HG03565 (cell line): ENCODE data around the gene CSGALNACT2.
"Not testable (repeated sequence)": the region's sequence is repeated elsewhere in the genome, so short reads cannot be mapped to it uniquely, and the experiment has no call there.

Experiments used
- ATAC-seq: cut with Tn5 transposase; IDR thresholded peaks from one replicate; pipeline ENCODE4 v1.9.1; 2021; ENCODE audit warnings: mild to moderate bottlenecking, moderate library complexity; ENCODE audit not compliant: unreplicated experiment

CSGALNACT2 gene

GRCh38 chr10:43214071-43214955 lies 76.1 kb downstream of the CSGALNACT2 start:
- no peak for ATAC-seq

GRCh38 chr10:43214956-43215561 lies 76.8 kb downstream of the CSGALNACT2 start:
- no peak for ATAC-seq

DNA sequence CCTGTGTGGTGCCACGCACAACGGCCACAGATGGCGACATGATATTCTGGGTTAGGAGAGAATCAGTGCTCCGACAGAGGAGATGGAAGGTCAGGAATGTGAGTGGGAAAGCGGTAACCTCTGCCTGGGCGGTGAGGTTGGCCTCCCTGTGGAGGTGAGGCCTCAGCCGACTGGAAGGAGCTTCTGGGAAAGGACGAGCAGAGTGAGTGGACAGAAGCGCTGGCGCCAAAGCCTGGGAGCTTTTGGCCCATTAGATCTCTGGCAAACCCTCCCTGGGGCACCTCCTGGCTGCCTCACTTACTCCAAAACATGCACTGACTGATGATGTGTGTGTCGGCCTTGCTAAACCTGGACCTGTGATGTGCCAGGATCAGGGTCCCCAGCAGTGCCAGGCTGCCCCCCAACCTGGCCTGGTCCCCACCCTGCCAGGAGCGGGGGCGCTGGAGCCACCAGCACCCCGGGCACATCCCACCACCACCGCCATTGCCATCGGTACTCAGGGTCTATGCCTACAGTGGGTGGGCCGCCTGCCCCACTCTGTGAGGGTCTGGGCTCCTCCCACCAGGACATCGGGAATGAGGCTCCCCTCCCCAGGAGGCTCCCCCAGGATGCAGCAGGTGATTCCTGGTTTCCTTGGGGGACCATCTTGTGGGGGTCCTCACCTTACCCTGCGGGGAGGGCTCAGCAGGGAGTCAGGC lies 77.7 kb downstream of the CSGALNACT2 start:
- no peak for ATAC-seq

DNA sequence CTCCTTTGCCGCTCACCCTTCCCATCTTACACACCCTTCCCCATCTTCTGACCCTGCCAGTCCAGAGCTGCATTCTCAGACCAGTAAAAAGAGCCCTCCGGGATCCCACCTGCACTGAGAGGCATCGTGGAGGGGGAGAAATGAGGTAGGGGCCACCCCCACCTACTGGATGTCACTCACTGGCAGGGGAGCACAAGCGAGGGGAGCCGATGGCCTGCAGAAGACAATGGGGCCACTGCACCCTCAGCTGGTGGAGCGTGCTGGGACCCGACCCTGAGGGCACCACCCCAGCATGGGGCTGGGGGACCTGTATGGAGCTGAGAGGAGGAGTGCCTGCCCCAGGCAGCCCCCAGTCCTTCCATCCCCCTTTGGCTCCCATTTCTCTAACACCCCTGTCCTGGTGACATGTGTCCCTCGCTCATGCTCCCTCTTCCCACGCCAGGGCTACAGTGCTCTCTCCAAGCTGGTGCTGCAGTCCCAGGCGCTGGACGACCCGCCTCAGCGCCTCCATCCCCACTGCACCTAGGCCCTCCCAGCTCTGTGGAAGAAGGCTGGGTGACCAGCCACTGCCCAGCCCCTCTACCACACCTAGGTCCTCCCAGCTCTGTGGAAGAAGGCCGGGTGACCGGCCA lies 78.8 kb downstream of the CSGALNACT2 start:
- no peak for ATAC-seq

- no peak for ATAC-seq
Measured at GRCh38 chr10:43217563-43218205, 79.4 kb downstream of the CSGALNACT2 start.

GRCh38 chr10:43218206-43218950 lies 80.1 kb downstream of the CSGALNACT2 start:
- ATAC-seq: no peak

GRCh38 chr10:43218951-43219837 lies 80.9 kb downstream of the CSGALNACT2 start:
- ATAC-seq: no peak

GRCh38 chr10:43219848-43220247 lies 81.6 kb downstream of the CSGALNACT2 start:
- no peak for ATAC-seq

- ATAC-seq: not testable (repeated sequence)
Measured at GRCh38 chr10:43220251-43220650, 82.0 kb downstream of the CSGALNACT2 start.

- ATAC-seq: no peak
Measured at GRCh38 chr10:43220657-43221418, 82.6 kb downstream of the CSGALNACT2 start.

GRCh38 chr10:43221419-43222209 lies 83.4 kb downstream of the CSGALNACT2 start:
- no peak for ATAC-seq

GRCh38 chr10:43222210-43222720 lies 84.0 kb downstream of the CSGALNACT2 start:
- no peak for ATAC-seq

- no peak for ATAC-seq
Measured at GRCh38 chr10:43223056-43223455, 84.8 kb downstream of the CSGALNACT2 start.

- no peak for ATAC-seq
Measured at GRCh38 chr10:43224321-43224720, 86.1 kb downstream of the CSGALNACT2 start.

GRCh38 chr10:43225004-43225786 lies 87.0 kb downstream of the CSGALNACT2 start:
- ATAC-seq: no peak

DNA sequence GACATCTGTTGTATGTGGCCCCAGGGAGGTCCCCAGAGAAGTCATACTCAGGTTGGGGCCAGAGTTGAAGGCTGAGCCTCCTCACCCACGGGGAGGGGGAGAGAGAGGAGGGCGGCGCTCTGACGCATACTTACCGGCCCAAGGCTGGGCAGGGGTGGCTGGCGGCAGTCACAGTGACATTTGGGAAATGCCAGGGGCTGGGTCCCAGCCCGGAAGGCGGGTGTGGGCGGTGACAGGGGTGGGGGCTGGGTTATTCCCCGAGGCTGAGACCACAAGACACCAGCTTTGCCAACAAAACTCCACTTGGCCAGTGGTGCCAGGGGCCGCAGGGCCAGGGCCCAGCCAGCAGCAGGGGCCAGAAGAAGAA lies 87.5 kb downstream of the CSGALNACT2 start:
- ATAC-seq: no peak

- no peak for ATAC-seq
Measured at GRCh38 chr10:43226441-43226840, 88.2 kb downstream of the CSGALNACT2 start.
